GM19240 (cell line): ENCODE data around the gene NPLOC4.

ENCODE experiments used
- DNase-seq: peaks from one replicate; pipeline ENCODE4 v3.0.0; 2011; ENCODE audit warnings: low spot score; ENCODE audit not compliant: insufficient read length

Gene NPLOC4

DNA sequence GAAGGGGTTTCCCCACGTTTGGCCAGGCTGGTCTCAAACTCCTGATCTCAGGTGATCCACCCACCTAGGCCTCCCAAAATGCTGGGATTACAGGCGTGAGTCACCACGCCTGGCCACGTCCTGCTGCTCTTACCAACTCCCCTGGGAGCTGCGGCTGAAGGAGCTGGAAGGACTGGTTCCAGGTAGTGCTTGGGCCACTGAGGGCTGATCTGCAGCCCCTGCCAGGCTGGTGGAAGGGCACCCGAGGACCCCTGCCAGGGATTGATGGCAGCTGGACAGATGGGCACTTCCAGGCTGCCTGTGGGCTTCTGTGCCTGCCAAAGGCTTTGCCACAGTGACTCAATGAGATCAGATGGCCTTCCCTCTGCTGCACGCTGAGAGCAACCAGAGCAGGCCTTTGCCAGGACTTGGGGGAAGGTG is 27.1 kb upstream of the NPLOC4 start:
- DNase-seq, result no peak

DNA sequence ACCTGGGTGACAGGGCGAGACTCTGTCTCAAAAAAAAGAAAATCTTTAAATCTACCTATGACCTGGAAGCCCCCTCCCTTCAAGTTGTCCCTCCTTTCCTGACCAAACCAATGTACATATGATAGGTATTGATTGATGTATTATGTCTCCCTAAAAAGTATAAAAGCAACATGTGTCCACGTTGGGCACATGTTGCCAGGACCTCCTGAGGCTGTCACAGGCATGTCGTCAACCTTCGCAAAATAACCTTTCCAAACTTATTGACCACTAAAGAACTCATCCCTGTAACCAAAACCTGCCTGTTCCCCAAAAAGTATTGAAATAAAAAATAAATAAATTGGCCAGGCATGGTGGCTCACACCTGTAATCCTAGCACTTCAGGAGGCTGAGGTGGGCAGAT is 25.1 kb upstream of the NPLOC4 start:
- DNase-seq, result no peak

DNA sequence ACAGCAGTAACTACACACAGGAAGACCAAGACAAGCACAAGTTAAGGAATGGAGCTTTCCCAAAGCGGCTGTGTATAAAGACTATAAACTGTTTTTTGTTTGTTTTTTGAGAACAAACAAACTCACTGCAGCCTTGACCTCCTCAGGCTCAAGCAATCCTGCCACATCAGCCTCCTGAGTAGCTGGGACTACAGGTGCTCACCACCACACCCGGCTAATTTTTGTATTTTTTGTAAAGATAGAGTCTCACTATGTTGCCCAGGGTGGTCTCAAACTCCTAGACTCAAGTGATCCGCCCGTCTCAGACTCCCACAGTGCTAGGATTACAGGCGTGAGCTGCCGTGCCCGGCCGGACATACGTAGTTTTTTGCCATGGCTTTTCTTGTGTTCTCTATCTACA is 23.5 kb upstream of the NPLOC4 start:
- DNase-seq, result no peak

DNA sequence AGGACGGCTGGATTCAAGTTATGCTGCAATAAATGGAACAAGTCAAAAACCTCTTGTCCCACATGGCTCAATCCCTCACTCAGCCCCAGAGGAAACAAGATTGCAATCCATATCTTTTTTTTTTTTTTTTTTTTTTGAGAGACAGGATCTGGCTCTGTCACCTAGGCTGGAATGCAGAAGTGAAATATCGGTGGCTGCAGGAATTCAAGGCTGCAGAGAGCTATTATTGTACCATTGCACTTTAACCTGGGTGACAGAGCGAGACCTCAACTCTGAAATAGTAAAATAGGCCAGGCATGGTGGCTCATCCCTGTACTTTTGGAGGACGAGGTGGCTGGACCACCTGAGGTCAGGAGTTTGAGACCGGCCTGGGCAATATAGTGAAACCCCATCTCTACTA is 22.1 kb upstream of the NPLOC4 start:
- DNase-seq, result no peak

DNA sequence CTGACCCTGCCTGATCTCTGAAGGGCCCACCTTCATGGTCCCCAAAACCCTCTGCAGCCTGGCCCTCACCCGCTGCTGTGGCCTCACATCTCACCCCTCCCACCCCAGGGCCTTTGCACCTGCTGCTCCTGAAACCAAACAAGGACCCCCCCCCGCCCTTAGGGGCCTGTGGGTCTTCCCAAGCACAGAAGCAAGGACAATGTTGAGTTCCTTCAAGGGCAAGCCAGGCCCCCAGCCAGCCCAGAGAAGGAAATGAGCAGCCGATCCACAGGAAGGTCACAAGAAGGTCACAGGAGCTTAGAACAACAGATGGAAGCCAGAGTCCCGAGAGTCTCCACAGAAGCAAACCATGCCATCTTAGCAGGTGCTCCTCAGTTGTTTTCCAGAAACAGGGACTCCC is 19.9 kb upstream of the NPLOC4 start:
- no peak for DNase-seq

DNA sequence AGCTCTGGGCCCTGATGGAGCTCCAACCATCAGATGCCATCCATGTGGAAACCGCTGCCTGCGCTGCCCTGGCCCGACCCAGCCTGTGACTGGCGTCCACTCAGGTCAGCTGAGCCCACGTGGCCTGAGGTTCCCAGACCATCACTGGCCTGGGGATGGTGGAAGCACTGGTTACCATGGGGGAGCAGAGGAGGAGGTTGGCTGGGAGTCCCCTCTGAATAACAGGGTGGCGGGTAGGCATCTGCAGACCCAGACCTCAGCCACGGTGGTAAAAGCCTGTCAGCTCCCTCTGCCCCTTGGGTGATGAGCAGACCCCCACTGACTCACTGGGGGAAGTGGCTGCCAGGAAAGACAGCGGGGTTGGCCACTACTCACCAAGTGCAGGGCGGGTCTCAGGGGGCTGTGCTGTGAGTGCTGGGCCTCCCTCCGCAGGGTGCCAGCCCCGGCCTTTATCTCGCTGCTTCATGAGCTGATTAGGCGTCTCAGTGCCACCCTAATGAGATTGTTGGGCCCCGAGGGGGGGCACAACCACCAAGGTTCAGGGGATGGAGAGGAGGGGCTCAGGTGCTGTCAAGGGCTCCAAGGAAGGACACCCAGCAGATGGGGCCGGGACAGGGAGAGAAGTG is 19.3 kb upstream of the NPLOC4 start, which contains the start of gene PDE6G:
PDE6G (minus strand) TSS at position 425 of the 626 bp plus-strand sequence. CDS start 3,237 bp downstream, outside the sequence.
- no peak for DNase-seq

DNA sequence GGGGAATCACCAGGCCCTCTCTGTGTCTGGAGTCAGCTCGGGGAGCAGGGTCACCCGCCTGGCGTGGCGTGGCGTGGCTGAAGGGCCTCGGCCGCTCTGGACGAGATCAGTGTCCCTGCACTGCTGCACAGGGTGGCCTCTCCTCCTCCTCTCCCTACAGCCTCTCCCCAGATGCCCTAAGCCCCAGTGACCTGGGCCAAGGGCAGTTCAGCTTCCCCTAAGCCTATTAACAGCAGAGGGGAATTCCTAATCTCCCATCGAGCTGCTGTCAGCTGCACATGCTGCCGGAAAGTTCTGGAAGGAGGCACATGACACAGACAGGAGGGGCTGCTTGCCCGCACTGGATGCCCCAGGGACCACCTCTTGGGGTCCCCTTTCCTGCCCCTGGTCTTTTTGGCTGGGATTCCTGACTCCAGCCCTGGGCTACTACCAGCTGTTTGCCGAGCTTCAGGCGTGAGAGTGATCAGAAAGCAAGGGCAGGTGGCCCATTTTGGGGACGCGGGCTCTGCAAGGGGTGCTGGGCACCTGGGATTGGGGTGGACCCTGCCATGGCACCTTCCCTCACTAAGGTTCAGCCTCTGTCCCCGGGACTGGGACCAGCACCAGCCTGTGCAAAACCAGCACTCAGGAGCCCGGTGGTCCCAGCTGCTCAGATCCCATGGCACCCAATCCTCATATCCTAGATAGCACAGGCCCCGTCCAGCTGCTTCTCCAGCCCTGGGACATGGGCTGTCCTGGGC is 18.6 kb upstream of the NPLOC4 start:
- no peak for DNase-seq

DNA sequence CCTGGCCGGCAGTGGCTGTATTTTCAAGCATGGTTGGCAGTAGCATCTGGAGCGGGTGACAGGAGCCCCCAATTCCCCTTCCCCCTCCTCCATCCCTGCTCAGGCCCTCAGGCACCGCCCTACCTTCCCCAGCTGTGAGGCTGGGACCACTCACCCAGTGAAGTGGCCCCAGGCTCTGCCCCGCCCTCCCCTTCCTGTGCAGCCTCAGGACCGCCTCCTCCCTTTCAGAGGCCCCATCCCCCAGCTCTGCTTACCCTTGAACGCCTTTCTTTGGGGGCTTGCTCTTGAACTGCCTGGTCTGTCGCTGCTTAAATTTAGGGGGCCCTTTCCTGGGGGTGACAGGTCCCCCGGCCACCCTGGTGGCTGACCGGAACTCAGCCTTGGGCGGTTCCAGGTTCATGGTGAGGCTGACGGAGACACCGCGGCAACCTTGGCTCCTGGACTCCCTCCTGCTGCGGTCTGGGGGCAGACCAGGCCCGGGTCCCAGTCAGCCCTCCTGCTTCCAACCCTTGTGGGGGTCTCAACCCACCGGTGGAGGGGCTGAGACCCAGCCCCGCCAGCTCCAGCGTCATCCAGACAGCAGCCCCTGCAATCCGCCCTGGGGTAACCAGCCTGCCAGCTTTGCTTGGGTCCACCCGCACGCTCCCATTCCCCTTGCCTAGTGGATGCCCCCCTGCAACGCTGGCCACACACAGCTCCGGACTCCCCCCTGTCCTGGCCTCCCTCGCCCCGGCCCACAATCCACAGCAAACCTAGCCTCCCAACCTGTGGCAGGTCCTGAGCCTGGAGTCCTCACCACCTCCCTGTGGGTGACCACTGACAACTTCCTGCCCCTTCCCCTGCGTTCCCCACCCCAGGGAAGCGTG is 16.2 kb upstream of the NPLOC4 start:
- peak; percentile 57 for DNase-seq

DNA sequence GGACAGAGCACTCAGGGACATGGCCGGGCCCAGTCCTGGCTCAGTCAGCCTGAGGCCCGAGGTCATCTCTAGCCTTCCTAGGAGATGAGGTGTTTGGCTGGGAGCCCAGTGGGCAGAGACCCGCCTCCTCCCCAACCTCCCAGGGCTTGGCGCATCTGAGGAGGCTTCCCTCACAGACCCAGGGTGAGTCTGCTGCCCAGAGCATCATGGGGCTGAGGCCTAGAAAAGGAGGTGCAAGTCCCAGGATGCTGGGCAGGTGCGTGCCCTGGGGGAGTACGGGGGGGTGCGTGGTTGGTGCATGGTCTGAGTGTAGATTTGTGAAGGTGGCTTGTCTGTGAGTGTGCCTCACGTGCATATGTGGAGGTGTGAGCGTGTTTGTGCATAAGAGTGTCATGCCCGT is 14.8 kb upstream of the NPLOC4 start:
- DNase-seq, result no peak

DNA sequence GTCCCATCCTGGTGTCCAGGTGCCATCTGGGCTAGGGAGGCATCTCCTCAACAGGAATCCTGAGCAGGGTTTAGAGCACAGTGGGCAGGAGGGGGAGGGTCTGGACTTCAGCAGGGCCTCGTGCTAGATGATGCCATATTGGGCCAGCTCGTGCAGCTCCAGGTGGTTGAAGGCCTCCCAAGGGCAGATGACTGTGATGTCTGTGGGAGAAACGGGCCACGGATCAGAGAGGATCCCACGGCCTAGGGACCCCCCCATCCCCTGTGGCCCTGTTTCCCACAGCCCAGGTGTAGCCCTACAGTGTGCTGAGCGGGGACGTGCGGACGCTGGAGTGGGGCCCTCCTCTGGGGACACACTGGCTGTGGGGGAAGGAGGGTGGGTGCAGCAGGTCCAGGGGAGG is 14.0 kb upstream of the NPLOC4 start:
- no peak for DNase-seq

DNA sequence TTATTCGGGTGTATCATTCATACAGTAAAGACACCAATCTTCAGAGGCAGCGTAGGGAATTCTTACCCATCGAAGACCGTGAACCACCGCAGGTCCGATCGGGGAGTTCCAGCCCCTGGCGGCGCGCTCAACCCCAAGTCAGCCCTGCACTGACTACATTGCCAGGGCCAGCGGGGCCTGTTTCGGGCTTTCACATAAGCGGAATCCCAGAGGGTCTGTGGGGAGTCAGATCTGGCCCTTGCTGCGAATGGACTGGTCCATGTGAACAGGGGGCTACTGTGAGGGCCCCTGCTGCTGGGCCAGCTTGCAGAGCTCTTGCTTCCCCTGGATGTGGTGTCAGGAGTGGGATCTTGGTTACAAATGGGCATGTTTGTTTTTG is 11.8 kb upstream of the NPLOC4 start:
- no peak for DNase-seq

DNA sequence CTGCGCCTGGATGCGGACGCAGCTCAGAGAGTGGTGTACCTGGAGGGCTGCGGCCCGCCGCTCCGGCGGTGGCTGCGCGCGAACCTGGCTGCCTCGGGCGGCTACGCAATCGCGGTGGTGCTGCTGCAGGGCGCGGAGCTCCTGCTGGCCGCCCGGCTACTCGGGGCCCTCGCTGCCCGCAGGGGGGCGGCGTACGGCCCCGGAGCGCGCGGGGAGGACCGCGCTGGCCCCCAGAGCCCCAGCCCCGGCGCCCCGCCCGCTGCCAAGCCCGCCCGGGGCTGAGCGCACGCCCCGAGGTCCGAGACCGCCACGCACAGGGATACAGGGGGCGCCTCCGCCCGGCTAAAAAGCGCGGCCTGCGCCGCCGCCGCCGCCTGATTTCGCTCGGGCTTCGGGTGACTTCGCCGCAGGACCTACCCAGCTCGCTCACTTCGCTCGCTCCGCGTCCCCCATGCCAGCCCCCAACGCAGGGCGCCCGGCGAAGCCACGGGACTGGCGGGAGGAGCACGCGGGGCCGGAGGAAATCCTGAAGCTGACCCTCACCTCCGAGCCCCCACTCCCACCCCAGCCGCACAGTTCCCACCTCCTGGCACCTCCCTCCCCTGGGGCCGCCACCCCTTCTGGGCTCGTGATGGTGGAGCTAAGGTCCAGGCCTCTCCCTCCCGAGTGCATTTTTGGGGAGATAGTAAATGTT is 11.2 kb upstream of the NPLOC4 start:
- no peak for DNase-seq

DNA sequence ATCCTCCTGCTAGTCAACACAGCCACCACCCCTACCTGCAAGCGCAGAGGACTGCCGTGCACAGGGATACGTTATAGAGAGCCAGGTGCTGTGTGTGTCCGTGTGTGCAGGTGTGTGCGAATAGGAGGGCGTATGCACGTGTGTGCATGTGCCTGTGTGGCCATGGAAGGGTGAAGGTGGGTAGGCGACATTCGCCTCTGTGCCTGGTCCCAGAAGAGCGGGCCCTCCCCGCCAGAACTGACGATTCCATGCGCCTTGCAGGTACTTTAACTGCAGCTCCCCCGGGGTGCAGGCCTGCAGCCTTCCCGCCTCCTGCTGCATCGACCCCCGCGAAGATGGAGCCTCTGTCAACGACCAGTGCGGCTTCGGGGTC is 10.7 kb upstream of the NPLOC4 start:
- DNase-seq, result no peak

DNA sequence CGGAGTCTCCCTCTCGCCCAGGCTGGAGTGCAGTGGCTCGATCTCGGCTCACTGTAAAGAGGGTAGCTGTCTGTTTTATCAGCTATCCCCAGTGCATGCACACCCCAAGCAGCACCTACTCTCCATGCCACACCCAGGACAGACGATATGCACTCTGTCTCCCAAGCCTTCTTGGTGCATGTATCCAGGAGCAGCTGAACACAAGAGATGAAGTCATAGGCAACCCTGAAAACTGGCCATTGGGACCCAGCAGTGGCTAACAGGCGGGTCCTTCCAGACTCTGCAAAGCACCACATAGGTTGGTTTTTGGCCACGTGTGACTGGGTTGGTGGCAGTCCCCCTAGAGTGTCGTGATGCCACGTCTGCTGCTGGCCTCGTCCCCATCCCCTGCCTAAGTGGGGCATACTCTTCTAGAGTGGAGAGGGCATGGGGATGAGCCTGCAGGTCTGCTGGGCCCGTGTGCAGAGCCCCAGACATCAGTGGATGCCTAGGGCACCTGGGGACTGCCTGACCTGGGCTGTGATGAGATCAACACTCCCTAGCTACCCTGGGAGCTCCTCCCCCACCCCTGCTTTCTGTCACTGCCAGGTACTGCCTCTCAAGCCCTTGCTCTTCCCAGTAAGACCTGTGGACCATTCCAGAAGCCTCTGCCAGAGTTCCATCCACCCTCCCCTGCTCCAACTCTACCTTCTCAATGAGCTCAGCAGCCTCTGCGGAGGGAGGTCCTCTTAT is 10.1 kb upstream of the NPLOC4 start:
- DNase-seq, result no peak

DNA sequence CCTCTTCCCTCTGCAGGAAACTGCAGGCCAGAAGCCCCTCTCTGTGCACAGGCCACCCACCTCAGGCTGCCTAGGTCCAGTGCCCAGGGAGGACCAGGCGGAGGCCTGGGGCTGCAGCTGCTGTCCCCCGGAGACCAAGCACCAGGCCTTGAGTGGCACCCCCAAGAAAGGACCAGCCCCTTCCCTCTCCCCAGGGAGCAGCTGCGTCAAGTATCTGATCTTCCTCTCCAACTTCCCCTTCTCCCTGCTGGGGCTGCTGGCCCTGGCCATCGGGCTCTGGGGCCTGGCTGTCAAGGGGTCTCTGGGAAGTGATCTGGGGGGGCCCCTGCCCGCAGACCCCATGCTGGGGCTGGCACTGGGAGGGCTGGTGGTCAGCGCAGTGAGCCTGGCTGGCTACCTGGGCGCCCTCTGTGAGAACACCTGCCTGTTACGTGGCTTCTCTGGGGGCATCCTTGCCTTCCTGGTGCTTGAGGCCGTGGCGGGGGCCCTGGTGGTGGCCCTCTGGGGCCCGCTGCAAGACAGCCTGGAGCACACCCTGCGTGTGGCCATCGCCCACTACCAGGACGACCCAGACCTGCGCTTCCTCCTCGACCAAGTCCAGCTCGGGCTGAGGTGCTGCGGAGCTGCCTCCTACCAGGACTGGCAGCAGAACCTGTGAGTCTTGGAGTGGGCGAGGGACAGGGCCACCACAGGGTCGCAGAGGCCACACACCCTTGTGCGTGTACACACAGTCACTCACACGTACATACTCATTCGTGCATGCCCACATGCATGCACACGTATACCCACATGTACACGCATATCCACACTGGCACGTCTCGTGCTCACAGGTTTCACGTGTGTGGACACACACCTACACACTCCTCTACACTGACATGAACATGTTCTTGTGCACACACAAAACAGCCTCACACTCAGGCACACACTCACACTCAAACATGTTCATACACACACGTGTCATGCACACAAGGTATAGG is 8.4 kb upstream of the NPLOC4 start:
- DNase-seq, result no peak

DNA sequence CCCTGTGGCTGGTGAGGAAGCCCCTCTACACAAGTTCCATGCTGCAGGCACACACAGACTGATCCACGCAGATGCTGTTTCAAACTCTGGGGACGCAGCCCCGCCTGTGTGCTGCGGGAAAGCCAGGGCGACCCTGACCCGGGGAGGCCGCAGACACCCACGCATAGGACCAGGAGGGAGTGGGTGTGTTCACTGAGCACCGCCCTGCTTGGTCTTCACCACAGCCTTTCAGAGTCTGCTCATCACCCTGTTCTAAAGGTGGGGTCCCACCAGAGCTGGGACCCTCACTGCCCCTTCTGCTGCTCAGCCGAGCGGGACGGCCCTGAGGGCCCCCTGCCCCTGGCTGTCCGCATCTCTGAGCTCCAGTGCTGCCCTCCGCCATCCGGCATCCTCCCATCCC is 7.6 kb upstream of the NPLOC4 start:
- DNase-seq, result no peak

DNA sequence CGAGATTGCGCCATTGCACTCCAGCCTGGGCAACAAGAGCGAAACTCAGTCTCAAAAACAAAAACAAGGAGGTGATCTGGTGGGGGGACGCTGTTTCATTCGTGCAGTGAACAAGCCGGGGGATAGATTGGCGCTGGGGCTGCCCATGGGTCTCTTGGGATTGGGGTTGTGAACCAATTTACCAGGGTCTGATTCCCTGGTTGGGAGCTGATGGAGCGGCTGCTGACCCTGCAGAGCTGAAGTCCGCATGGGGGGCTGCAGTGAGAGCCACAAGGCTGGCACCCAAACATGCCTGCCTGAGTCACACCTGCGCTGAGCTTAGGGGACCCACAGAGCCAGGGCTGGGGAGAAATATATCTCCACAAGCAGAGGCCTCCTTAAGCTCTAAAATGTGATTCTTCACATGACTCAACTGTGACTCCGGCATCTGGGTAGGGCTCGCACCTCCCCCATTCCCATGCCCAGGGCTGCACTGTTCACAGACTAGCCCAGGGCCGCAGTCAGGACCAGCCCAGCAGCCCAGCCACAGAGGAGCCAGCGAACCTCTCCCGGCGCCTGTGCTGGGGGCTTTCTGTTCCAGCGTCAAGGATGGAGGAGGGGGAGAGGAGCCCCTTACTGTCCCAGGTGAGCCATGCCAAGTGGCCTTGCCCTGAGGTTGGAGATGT is 5.0 kb upstream of the NPLOC4 start:
- DNase-seq, result no peak

DNA sequence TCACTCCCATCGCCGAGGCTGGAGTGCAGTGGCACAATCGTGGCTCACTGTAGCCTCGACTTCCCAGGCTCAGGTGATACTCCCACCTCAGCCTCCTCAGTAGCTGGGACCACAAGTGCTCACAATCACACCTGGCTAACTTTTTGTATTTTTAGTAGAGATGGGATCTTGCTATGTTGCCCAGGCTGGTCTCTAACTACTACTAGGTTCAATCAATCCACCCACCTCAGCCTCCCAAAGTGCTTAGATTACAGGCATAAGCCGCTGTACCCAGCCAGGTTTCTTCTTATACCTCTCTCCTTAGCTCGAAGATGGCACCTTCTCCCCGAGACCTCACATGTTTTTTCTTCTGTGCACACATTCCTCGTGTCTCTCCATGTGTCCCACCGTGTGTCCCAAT is 3.1 kb upstream of the NPLOC4 start:
- no peak for DNase-seq

DNA sequence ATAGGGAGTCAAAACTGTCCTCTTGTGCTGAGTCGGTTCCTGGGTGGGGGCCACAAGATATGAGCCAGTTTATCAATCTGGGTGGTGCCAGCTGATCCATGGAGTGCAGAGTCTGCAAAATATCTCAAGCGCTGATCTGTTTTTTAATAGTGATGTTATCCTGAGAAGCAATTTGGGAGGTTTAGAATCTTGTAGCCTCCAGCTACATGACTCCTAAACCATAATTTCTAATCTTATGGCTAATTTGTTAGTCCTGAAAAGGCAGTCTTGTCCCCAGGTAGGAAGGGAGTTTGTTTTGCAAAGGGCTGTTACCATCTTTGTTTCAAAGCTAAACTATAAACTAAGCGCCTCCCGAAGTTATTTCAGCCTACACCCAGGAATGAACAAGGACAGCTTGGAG is 1.8 kb upstream of the NPLOC4 start:
- no peak for DNase-seq
